Measurements from ENCODE around the gene IVD. TPM values are rescaled to one million over a fixed set of nuclear protein-coding genes. Genes with fewer than 3 reads are reported as not detected.

IVD gene
- total RNA-seq, 1 donor from 2014 or later, result 93.5 TPM

DNA sequence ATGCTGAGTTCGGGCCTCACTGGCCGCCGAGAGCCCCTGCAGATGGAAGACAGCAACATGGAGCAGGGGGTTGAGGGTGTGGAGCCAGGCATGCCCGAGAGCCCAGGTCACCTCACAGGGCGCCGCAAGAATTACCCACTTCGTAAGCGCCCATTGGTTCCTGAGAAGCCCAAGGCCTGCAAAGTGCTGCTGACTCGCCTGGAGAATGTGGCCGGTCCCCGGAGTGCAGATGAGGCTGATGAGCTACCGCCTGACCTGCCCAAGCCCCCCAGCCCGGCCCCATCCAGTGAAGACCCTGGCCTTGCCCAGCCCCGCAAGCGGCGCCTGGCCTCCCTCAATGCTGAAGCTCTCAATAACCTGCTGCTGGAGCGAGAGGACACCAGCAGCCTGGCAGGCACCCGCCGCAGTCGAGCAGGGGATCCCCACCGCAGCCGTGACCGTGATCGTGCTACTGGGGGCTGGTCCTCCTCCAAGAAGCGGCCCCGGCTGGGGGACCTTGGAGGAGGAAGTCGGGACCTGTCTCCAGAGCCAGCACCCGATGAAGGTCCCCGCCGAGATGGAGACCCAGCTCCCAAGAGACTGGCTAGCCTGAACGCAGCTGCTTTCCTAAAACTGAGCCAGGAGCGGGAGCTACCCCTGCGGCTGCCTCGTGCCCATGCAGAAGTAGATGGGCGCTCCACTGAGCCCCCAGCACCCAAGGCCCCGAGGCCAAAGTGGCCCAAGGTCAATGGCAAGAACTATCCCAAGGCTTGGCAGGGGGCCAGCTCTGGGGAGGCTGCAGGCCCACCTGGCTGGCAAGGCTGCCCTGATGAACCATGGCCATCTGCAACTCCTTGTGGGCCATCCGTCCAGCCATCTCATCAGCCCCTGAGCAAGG is 53.1 kb downstream of the IVD start:
- H3K4me3 ChIP-seq, result no peak overlapping the region
- no peak overlapping the region for H3K27ac ChIP-seq
- no peaks in the 10 kb centered on the region for H3K9me3 ChIP-seq
- intact Hi-C loops (cut with DNase I), result no loop called here
- peaks cover 54% of the 10 kb centered on the region for H3K36me3 ChIP-seq
- DNase-seq (no peak), ATAC-seq (no peak)
- peaks cover 31% of the 10 kb centered on the region for H3K4me1 ChIP-seq
- H3K27me3 ChIP-seq (ENCODE audit: low read depth), result no peaks in the 10 kb centered on the region
- TF ChIP-seq, protein P1, sequence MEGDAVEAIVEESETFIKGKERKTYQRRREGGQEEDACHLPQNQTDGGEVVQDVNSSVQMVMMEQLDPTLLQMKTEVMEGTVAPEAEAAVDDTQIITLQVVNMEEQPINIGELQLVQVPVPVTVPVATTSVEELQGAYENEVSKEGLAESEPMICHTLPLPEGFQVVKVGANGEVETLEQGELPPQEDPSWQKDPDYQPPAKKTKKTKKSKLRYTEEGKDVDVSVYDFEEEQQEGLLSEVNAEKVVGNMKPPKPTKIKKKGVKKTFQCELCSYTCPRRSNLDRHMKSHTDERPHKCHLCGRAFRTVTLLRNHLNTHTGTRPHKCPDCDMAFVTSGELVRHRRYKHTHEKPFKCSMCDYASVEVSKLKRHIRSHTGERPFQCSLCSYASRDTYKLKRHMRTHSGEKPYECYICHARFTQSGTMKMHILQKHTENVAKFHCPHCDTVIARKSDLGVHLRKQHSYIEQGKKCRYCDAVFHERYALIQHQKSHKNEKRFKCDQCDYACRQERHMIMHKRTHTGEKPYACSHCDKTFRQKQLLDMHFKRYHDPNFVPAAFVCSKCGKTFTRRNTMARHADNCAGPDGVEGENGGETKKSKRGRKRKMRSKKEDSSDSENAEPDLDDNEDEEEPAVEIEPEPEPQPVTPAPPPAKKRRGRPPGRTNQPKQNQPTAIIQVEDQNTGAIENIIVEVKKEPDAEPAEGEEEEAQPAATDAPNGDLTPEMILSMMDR (IDR thresholded peaks at IDR 0.05), result no peak

DNA sequence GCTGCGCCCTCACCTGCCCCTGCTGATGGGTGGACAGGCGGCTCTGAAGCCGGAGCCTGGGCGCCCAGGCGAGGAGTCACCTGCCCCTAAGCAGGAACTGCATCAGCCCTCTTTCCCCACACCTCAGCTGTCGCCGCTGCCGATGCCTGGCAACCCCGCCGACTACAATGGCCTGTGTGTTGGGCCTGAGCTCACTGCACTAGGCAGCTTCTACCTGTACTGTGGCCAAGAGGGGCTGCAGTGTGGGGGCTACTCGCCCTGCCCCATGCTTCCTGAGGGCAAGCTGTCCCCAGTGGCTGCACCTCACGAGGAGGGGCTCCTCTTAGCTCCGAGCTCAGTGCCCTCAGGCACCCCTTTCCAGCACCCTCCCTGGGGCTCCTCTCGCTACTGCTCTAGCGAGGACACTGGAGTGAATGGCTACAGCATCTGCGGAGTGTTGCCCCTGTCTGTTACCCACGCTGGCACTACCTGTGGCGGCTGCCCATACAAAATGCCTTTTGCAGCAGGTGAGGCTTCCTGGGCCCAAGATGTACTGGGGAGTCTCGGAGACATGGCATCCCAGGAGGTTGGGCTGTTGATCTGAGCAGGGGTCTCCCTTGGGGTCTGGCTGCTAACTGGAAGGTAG is 53.9 kb downstream of the IVD start:
- Histone ChIP-seq H3K4me1 (peaks cover 23% of the 10 kb centered on the region), H3K4me3 (no peak overlapping the region), H3K9me3 (no peaks in the 10 kb centered on the region), H3K27me3 (ENCODE audit: low read depth) (no peaks in the 10 kb centered on the region), H3K27ac (no peak overlapping the region), H3K36me3 (peaks cover 61% of the 10 kb centered on the region)
- DNase-seq, result no peak
- no peak for ATAC-seq
- intact Hi-C loops (cut with DNase I), result no loop called here
- TF ChIP-seq, protein P1 (IDR thresholded peaks at IDR 0.05), result no peak

DNA sequence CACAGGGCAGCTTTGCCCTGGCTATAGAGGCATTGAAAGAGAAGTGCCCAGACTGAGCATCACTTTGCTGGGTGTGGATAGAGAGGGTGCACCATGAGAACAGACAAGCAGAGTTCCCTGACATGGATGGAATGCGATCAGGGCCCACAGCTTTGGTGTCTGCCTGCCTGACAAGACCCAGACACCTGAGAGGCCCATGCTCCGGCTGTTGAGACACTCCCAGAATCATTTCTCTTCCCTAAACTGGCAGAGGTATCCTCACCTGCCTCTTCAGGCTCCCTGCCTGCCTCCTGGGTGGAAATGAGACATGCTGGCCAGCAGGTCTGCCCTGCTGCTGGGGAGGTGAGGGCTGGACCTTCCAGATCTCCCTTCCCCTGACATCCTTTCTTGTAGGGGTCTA is 54.8 kb downstream of the IVD start:
- no peaks in the 10 kb centered on the region for H3K27me3 ChIP-seq (ENCODE audit: low read depth)
- DNase-seq (no peak), ATAC-seq (no peak)
- intact Hi-C loops (cut with DNase I), result no loop called here
- peaks cover 70% of the 10 kb centered on the region for H3K36me3 ChIP-seq
- H3K4me1 ChIP-seq, result peaks cover 14% of the 10 kb centered on the region
- no peak overlapping the region for H3K4me3 ChIP-seq
- TF ChIP-seq, protein P1 (IDR thresholded peaks at IDR 0.05), result no peak
- no peaks in the 10 kb centered on the region for H3K9me3 ChIP-seq
- H3K27ac ChIP-seq, result no peak overlapping the region

DNA sequence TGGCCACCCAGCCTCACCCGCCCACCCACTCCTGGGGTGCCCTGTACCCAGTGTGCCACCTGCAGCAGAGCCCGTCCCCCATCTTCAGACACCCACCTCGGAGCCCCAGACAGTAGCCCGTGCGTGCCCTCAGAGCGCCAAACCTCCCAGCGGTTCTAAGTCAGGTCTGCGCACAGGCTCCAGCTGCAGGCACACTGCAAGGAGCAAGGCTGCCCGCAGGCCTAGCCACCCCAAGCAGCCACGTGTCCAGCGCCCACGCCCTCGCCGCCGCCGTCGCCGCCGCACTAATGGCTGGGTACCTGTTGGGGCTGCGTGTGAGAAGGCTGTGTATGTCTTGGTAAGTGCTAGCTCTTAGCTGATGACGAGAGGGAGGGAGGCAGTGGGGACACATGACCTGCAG is 56.4 kb downstream of the IVD start:
- no peak for ATAC-seq

DNA sequence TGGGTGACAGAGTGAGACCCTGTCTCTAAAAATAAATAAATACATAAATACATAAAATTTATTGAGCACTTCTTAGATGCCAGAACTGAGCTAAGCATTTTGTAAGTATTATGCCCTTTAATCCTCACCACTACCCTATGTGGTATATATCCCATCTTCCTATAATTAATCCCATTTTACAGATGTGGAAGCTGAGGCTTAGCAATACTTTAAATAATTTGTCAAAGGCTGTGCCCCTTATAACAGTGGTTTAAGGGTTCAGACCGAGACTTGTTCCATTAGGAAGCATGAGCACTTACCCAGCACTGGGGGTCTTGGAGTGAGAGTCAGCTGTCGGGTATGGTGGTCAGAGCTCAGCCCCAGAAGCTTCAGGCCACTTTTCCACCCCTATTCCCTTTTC is 57.7 kb downstream of the IVD start:
- peaks cover 7% of the 10 kb centered on the region for H3K4me1 ChIP-seq
- DNase-seq (no peak), ATAC-seq (no peak)
- H3K27ac ChIP-seq, result no peak overlapping the region
- H3K4me3 ChIP-seq, result no peak overlapping the region
- TF ChIP-seq, protein P1 (IDR thresholded peaks at IDR 0.05), result no peak
- H3K9me3 ChIP-seq, result no peaks in the 10 kb centered on the region
- no peaks in the 10 kb centered on the region for H3K27me3 ChIP-seq (ENCODE audit: low read depth)
- intact Hi-C loops (cut with DNase I), result no loop called here
- H3K36me3 ChIP-seq, result peaks cover 84% of the 10 kb centered on the region

More for the DNA sequence above, 56.4 kb downstream of the IVD start:
- no peak for DNase-seq
- Histone ChIP-seq H3K4me3 (no peak overlapping the region), H3K9me3 (no peaks in the 10 kb centered on the region), H3K27me3 (ENCODE audit: low read depth) (no peaks in the 10 kb centered on the region), H3K4me1 (peaks cover 7% of the 10 kb centered on the region), H3K27ac (no peak overlapping the region), H3K36me3 (peaks cover 83% of the 10 kb centered on the region)
- TF ChIP-seq, protein P1 (IDR thresholded peaks at IDR 0.05), result no peak
- intact Hi-C loops (cut with DNase I), result no loop called here
